ENCODE measurements around the gene RALY.
"Not testable (repeated sequence)": the region's sequence is repeated elsewhere in the genome, so short reads cannot be mapped to it uniquely, and the experiment has no call there.

Gene RALY

DNA sequence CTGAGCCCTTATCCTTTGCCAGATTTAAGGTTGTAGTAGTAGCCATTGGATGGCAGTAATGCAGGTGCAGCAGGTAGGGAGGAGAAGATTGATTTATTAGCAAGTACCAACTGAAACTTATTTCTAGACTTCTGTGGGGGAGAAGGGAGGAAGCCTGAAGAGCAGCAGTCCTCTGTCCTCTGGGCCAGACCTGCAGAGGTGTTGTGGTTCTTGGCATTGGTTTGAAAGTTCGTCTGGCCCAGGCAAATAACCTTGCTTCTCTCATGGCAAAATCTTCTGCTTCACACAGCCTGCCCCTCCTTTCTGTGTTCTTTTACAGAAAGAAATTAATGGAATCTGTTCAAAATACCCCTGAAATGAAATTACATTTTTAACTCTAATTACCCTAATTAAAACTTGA is 24.5 kb downstream of the RALY start:
- DNase-seq: no peak

DNA sequence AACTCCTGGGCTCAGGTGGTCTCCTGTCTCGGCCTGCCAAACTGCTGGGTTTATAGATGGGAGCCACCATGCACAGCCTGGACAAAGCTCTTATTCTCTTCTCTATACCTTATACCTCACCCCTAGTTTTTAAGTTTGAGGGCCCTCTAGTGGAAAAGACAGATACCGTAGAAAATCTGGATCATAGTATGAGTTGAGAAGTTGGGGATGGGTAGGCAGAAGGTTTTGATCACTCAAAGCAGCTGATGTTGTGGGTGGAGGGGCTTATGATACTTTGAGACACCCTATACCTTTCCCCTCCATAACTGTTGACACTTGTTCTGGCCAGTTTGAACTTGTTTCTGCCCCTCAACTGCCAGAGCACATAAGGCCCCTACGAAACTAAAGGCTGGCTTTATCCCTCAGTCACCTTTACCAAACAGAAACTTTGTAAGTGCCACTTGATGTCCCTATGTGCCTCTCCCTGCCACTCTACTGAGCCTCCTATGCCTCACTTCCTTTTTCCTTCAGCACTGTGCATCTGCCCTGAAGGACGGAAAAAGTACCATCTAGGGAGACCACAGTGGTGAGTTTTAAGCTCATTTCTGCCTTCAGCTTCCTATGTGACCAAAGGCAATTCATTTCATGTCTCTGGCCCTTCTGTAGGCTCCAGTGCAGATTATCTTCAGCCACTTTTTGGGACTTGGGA is 28.6 kb downstream of the RALY start:
- no peak for DNase-seq

DNA sequence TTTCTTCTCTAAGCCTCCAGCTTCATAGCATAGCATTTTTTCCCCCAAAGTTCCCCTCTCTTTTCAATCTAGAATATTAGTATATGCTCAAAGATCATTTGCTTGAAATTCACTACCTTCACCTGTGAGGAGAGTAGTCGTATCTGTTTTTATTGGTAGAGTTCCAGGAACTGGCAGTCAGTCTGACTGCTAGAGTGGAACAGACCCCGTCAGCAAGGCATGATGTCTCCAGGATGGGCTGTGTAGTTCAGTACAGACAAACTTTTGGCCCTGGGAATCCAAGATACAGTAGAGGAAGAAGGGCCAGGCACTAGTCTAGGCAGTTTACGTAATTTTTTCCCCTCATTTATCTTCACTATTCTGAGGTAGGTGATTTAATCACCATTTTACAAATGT is 29.1 kb downstream of the RALY start:
- DNase-seq: no peak

DNA sequence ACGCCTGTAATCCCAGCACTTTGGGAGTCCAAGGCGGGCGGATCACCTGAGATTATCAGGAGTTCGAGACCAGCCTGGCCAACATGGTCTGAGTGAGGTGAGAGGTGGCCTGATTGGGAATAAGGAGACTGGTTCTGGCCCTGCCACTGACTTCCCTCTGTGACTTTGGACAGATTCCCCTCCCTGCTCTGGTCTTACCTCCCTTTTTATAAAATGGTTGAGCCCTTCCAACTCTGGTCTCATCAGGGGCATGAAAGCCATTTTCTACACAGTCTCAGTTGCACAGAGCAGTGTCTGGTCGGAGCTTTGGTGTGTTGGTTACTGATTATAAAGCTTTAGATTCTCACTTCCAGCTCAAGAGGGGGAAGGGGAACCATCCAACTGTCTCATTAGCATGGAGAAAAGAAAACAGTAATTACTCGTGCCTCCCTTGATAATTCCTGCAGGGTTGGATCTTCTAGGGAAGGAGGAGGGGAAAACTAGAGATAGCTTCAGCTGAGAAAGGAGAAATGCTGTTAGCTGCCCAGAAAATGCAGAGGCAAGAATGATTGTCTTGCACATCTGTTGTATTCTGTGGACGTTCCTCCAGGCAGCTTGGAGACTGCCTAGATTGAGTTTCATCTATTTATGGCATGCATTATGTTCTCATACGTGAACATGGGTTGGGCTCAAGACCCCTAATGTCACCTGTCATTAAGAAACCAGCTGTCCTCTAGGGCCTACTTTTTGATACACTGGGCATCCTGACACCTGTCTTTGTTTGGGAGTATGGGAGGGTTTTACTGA is 30.4 kb downstream of the RALY start:
- no peak for DNase-seq

DNA sequence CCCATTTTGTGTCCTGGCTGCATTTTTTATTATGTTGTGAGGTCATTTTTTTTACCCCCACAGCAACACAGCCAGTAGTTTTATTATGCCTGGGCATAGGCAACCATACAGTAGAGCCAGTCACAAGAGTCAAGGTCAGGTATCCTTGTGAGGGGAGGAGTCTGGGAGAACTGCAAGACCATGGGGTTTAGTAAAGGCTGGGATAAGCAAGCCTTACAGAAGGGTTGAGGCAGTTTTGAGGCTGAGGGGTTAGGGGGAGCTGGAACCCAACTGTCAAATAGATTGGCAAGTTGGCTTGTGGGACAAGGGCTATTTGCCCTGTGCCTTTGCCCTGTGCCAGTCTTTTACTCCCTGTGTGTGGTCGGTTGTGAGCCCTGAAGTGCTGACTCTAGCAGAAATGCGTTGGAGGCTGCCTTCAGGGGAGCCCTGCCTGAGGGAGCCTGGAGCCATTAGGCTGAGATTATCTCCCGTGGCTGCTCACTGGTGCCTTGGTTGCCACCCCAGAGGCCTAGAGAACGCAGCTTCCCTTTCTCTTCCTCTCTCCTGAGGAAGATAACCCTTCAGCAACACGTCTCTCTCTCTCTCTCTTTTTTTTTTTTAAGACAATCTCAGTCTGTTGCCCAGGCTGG is 31.1 kb downstream of the RALY start:
- DNase-seq: no peak

DNA sequence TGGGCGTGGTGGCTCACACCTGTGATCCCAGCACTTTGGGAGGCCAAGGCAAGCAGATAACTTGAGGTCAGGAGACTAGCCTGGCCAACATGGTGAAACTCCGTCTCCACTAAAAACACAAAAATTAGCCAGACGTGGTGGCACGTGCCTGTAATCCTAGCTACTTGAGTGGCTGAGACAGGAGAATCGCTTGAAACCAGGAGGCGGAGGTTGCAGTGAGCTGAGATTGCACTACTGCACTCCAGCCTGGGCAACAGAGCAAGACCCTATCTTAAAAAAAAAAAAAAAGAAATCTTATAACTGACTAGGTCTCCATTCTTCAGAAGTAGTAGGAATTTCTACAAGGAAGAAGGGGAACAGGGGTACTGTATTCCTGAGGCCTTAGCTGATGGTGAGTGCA is 34.3 kb downstream of the RALY start:
- DNase-seq: not testable (repeated sequence)

DNA sequence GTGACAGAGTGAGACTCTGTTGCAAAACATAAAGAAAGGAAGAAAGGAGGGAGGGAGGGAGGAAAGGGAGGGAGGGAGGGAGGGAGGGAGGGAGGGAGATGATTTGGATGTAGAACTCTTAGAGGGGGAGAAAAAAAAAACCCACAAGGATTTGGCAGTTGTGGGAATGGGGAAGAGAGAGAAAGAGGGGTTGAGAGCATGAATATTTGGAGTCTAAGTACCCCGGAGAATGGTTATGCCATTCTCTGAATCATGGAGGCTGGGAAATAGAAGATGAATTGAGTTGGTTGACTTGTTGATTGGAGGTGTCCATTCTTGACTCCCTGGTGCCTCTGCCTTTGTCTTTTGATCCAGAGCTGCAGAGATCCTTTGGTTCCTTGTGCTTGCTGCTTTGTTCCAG is 35.7 kb downstream of the RALY start:
- DNase-seq: no peak

DNA sequence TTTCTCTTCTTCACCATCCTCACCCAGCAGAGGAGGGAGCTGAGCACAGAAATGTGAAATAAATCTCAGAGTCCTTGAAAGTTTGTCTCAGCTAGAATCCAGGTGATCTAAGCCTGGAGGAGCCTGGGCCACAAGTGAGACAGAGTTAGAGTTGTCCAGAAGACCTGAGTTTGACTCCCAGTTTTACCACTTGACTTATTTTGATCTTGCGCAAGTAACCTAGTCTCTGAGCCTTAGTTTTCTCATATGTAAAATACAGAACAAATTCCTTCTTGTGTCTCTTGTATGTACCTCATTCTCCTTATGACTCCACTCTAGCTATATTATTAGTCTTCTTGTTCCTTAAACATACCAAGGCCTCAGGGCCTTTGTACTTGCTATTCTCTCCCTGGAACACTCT is 36.7 kb downstream of the RALY start:
- no peak for DNase-seq

DNA sequence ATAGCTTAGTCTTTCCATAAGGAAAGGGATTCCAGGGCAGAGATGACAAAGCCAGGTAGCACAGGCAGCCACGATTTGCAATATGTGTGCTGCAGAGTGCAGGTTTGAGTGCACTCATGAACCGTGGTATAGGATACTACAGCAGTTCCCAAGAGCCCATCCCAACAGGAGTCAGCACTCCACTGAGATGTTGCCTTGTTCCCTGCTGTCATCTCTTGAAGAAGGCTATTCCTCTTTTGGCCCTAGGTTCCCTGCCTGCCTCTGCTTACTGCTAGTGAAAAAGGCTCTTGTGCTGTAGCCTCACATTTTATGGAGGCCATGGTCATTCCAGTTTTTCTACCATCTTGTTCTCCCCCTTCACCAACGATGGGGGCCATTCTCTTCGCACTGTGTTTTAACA is 40.2 kb downstream of the RALY start:
- no peak for DNase-seq

DNA sequence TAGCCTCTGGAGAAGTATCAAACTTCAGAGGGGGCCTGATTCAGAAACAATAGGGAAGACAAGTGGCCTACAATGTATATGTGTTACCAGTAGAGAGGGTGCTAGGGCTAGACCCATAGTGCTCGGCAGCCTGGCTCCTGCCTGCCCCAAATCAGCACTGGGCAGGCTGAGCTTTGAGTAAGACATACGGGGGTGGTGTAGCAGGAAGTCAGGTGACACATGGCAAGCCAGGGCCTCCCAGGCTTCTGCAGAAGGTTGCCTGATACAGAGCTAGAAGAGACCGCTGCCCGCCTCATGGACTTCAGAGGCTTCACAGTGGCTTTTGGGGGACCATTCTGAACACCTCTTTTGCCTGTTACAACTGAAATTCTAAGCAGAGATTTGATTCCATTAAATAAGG is 43.4 kb downstream of the RALY start:
- DNase-seq: no peak

DNA sequence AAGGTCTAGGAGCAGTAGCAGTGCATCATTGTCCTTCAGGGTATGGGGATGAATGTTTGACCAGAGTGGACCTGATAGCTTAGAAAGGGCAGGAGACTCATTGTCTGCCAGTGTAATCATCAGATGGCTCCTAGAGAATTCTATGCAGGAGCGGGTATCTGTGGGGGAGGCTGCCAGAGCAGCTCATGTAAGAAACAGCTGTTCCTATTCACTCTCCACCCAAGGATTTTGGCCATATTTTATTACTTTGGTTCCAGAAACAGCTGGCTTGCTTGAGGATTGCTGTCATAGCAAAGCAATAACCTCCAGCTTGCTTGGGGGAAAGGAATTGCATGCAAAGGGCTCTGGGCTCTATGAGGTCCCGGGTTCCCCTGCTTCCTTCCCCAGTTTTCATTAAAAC is 44.1 kb downstream of the RALY start:
- DNase-seq: no peak

DNA sequence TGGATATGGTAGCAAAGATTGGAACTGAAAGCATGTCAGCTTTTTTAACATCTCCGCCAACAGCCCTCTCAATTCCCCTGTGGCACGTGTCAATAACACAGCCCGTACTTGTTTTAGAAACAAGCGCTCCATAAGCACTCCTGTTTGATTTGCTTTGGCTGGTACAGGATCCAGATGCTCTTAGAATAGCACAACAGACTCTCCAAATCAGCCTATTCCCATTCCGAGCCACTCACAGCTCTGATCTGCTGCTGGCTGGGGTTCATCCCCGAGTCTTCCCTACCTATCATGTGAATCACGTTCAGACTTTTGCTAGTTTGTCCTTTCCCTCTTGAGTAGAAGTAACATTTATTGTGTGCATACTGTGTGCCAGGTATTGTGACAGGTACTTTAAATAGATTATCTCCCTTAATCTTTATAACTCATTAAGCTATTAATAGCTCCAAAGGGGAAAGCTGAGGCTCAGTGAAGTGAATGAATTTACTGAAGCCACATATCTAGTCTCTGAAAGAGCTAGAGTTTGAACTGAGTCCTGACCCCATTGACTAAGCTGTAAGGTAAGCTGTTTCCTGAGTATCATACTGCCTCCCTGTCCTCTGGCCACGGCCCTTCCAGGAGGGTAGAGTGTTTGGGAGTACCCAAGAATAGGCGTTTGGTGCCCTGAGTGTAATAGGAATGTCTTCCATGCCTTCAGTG is 46.7 kb downstream of the RALY start:
- no peak for DNase-seq

DNA sequence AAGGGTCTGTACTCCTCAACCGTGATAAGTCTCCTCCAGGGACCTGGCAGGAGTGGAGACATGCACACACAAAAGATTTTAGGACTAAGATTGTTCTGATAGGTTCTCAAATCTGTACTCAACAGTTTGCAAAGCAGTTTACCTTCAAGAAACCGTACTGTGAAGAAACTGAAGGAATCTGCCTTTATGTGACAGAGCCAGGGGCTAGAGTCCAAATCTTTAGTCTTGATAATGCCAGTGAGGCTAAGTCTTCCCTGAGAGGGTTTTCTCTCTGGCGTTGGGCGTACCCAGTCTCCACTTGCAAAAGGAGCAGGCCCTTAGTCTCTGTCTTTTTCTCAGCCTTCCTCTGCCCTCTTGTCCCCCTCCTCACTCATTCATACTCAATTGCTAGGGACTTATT is 47.5 kb downstream of the RALY start:
- DNase-seq: no peak

DNA sequence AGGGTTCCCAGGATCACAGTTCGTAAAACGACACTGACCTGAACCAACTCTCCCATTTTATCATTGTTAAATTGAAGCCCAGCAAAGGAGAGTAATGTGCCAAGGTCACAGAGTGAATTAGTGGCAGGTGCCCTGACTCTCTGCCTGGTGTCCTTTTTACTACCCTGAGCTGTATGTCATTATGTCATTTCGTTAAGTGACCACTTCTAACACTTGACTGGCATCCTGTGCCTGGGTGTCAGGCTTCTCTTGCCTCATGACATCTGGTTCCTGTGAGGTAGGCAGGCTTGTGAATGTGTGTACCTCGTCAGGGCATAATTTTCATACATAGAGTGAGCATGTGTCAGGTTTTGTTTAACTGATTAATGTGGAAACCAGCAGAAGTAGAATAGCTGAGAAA is 48.6 kb downstream of the RALY start:
- no peak for DNase-seq

DNA sequence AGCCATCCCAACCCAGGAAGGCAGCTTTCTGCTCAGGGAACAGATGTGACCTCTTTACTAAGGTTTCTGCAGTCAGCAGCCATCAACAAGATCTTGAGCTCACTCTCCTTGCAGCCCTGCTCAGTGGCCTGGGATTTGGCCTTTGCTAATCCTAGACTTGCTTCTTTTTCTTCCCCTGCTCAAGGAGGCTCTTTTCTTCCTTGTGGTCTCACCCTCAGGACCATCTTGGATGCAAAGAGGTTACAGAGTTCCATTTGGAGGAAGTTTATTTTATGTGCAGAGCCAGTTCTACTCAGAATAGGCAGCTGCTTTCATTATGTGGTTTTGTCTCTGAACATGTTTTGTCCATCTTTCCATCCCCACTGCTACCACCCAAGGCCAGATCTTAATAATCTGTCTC is 49.3 kb downstream of the RALY start:
- DNase-seq: no peak

DNA sequence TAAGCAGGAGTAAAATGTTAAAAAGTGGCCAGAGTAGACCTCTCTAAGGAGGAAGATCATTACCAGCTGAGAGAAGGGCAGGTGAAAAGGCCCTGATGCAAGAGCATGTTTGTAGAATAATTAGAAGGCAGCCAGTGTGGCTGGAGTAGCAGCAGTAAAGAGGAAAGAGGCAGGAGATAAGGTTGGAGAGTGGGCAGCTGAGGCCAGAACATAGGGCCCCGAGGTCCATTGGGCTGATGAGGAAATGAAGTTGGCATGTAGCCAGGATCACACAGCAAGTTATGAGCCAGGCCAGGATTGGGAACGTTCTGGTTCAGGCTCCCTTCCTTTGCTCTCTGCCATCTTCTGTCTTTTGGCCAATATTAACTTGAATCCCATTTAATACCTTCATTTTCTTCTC is 51.6 kb downstream of the RALY start:
- DNase-seq: no peak

DNA sequence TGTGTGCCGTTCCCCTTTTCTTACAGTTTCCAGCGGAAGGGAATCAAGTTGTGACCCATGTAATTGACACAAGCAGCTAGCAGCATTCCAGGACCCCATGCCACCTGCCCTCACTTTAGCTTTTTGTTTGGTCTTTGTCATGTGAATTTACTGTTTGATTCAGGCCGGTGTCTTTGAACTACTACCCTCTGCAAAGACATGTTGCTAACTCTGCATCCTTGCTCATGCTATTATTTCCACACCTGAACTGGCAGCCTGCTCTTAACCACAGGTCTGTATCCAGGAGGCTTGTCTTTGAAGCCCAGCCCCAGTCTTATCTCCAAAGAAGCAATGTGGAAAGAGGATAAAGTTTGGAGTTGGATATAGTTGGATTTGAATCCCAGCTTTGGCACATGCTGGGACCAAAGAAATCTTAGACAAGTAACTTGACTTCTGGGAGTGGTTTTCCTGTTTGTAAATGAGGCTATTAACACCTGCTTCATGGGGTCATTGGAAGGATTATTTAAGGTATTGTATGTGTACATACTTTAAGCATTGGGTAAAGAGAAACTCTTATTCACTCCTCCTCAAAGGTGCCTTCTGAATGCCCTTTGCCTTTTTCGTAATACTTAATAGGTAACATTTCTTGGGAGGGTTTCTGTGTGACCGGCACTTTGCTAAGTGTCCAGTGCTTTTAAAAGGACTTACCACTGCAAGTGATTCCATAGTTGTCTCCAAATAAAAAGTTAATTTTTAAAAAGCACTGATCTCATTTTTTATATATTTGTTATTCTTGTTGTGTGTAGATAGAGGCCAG is 52.4 kb downstream of the RALY start:
- DNase-seq: no peak

DNA sequence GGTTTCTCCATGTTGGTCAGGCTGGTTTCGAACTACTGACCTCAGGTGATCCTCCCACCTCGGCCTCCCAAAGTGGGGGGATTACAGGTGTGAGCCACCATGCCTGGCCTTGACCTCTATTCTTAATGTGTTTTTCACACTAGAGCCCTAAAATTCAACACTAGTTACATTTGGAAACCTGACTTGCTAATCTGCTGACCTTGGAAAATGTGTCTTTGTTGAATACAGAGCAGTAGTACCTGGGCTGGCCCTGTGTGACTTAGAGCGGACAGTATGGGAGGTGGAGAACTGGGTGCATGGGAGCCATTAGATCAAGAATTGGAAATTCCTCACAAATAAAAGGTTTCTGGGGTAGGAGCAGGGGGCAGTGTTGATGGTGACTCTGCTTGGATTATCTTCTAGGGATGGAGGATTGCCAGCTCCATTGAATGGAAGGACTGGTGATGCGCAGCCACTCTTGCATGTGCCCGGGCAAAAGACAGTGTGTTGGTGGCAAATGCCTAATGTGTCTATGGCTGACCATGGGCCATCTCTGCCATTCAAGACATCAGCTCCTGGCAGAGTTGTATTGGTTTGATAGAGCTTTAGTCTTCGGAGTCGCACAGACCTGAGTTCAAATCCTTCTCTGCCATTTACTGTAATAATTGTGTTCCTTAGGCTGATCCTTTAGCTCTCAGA is 53.4 kb downstream of the RALY start:
- DNase-seq: no peak

DNA sequence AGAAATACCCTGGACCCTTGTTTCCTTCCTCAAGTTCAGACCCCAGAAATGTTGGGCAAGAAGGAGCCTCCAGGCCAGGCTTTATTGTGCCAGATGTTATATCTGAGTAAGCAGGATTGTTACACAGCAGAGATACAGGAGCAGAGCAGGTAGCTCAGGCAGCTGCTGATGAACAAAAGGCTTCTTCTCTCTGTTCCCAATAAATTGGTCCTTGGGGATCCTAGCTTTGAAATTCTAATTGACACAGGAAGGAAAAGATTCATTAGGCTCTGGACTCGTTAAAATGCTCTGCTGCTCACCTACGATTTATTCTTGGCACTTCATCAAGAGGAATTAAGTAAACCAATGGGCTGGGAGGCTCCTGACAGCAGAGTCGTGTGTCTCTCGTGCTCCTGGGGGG is 54.2 kb downstream of the RALY start:
- DNase-seq: no peak

DNA sequence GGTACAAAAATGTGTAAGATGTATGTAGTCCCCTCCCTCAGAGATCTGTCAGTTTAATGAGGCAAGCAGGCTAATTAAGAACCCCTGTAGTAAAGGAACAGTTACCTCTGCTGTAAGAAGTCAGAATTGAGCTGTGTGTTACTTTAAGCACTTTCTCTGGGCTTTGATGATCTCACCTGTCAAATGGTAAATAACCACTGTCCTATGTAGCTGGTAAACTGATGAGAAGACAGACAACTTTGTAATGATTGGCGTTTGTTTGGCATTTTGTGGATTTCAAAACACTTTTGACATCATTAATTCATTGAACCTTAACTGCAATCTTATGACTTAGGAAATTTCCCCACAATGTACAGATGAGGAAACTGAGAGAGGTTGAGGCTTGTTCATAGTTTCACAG is 55.7 kb downstream of the RALY start:
- no peak for DNase-seq

DNA sequence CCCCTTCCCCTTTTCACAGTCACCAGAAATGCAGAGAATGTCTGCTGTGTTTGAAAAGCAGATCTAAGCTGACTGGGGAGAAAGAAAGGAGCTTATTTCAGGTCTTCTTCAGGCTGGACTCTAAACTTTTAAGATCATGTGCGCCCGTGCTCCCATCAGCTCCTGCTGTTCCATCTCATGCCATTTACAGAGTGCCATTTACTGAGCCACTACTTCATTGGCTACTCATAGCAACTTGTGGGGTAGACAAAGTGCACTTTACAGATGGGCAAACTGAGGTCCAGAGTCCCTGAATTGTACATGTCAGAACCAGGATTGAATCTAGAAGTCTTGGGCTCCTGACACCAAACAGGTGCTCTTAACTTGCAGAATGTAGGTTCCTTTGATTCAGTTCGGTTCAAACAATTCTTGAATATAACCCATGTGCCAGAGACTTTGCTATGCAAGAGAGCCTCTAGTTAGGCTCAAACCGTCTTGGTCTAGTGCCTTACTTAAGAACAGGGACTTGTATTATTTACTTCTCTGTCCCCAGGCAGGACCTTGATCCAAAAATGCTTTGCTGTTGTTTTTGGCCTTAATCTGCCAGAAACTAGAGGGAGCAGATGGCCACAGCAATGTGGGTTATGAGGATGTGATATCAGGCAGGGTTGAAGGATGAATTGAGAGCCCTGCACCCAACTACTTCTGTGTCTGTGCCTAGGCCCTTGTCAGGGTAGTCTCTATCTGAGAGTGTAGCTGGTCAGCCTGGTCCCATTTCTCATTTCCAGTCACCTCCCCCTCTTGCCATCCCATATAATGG is 56.4 kb downstream of the RALY start:
- no peak for DNase-seq

Data from cortex of kidney (tissue), 1 donor.